GM12801 (cell line): ENCODE results near the gene BIRC6.

Source experiments
- TF ChIP-seq, protein P1 (sequence below): IDR thresholded peaks from one replicate; pipeline ENCODE4 v1.5.1; 2011; ENCODE audit warnings: control low read depth; ENCODE audit not compliant: insufficient read length; ENCODE audit errors: extremely low read depth

BIRC6 gene

DNA sequence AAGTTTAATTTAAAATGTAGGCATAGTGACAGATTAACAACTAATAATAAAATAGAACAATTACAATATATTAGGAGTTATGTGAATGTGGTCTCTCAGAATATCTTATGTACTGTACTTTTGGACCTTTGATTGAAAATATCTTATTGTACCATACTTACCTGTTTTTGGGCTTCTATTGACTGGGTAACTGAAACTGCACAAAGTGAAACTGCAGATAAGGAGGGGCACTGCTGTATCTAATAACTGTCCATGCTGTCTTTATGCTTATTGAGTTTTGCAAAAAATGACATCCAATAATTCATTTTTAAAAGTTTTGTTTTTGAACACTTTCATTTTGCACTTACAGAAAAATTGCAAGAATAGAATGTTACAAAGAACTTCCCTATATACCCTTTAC lies 19.9 kb downstream of the BIRC6 start:
- TF ChIP-seq, protein P1, sequence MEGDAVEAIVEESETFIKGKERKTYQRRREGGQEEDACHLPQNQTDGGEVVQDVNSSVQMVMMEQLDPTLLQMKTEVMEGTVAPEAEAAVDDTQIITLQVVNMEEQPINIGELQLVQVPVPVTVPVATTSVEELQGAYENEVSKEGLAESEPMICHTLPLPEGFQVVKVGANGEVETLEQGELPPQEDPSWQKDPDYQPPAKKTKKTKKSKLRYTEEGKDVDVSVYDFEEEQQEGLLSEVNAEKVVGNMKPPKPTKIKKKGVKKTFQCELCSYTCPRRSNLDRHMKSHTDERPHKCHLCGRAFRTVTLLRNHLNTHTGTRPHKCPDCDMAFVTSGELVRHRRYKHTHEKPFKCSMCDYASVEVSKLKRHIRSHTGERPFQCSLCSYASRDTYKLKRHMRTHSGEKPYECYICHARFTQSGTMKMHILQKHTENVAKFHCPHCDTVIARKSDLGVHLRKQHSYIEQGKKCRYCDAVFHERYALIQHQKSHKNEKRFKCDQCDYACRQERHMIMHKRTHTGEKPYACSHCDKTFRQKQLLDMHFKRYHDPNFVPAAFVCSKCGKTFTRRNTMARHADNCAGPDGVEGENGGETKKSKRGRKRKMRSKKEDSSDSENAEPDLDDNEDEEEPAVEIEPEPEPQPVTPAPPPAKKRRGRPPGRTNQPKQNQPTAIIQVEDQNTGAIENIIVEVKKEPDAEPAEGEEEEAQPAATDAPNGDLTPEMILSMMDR, result no peak

DNA sequence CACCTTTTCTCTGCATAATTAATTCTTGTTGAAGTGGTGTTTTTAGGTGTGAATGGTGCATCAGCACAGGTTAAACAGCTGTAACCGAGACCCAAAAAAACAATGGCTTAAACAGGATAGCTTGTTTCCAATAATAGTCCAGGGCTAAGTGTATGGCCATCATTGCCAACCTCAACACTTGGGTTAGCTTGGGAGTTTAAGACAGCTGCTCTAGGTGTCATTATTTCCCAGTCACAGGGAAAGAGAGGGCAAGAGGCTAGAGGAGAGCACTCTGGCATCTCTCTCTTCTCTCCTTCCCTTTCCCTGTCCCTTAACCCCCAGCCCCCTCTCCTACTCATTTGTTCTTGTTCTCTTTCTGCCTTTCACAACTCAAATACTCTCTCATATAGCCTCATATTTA lies 21.1 kb downstream of the BIRC6 start:
- TF ChIP-seq, protein P1, result no peak

DNA sequence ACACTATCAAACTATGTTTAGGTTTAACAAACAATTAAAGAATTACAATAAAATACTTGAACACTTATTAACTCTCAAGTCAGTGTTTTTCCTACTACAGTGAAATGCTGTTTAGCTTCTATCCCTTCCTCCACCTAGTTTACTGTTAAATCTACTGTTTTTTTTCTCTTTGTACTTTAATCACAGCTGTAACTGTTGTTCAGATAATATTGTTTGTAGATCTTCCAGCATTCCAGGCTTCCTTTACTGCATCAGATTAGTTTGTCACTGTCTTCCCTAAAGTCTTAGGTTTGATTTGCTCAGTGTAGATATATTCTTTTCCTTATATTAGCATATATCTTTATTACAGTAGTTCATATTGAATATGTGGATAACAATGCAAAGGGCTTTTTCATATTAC lies 22.5 kb downstream of the BIRC6 start:
- TF ChIP-seq, protein P1, result no peak

DNA sequence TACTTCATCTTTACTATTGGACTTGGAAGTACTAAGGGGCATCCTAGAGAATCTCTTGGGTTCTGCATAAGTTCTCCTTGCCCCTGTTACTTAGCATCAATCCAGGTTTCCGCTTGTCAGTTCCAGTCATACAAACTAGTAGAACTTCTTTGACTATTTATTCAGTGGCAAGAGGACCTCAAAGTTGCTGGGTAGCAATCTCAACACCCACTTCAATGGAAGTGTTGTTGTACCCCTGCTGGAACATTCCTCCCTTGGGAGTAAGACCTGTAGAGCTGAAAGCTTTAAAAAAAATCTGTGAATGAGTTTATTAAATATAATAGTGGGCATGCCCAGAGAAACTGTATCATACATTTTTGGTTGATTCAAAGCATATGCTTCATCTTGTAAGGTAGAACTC lies 27.0 kb downstream of the BIRC6 start:
- TF ChIP-seq, protein P1, result no peak

DNA sequence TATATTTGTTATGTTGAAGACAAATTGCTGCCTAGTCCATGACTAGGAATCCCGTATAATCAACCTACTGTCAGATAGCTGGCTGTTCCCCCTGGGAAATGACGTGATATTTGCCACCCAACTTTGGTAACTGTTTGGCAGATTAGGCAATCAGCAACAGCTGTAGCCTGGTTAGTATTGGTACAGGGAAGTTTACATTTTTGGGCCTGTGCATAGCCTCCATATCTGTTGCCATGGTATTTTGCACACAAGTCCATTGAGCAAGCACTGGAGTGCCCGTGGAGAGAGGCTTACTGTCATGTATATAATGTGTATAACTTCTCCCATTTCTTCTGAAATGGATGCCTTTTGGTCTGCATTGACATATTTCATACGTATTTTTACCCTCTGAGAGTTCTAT lies 27.7 kb downstream of the BIRC6 start:
- TF ChIP-seq, protein P1, result no peak

DNA sequence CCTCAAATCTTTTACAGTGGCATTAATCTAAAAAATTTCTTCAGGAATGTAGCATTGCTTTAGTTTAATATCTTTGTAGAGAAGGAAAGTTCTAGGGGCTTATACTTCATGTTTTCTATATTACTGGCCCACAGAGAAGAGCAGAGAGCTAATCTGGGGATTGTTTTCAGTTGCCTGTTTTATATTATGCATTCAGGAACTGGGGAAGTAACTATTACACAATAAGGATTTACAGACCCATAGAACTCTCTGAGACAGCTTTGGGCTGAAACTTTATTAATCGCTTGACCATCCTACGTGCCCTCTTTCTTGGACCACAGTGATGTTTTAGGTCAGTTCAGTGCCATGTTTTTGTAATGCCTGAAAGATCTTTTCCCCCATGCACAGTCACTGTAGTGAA lies 29.9 kb downstream of the BIRC6 start:
- TF ChIP-seq, protein P1, result no peak

DNA sequence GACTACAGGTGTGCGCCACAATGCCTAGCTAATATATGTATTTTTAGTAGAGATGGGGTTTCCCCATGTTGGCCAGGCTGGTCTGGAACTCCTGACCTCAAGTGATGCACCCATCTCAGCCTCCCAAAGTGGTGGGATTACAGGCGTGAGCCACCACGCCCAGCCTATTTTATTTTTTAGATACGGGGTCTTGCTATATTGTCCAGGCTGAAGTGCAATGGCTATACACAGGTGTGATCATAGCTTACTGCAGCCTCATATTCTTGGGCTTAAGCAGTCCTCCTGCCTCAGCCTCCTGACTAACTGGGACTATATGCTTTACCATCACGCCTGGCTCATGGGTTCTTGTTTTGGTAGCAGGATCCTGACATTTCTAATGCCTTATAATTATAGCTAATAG lies 42.4 kb downstream of the BIRC6 start:
- TF ChIP-seq, protein P1, result no peak

DNA sequence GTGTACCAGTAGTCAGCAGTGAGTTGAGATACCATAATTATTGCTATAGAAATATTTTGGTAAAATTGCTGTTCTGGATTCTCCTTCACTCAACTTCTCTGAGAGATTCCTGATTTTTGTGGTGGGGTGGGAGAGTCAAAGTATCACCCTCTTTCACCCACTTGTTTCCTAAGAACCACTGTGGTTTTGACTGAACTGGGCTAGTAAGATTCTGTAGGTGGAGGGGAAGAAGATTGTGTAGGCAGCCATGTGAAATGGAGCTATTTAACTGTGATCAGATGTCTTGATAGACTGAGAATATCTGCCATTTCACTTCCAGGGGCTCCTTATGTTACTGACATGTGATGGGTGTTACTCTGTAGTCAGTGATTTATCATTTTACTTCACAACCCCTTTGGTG lies 45.3 kb downstream of the BIRC6 start:
- TF ChIP-seq, protein P1, result no peak
